GM12878 (cell line): ENCODE measurements around the gene ARF5. TPM values are rescaled to one million over a fixed set of nuclear protein-coding genes. Genes with fewer than 3 reads are reported as not detected.

Experiments
- CREB1 ChIP-seq: IDR thresholded peaks from 2 replicates; pipeline ENCODE4 v1.6.1; 2012; ENCODE audit warnings: low read depth, mild to moderate bottlenecking, inconsistent platforms
- CUX1 ChIP-seq: IDR thresholded peaks from 2 replicates; pipeline ENCODE4 v1.6.1; 2012; ENCODE audit warnings: improper control_type of control experiment, low read depth, low read length; ENCODE audit not compliant: insufficient replicate concordance
- ESRRA ChIP-seq: IDR thresholded peaks from 2 replicates; pipeline ENCODE4 v1.6.1; 2012; ENCODE audit warnings: mild to moderate bottlenecking, low read length, improper control_type of control experiment
- ETV6 ChIP-seq, 2 experiments: fragments of 450-650 bp in 1 of 2; IDR thresholded peaks in 1 of 2; conservative IDR thresholded peaks in 1 of 2; 2 replicates each; pipeline ENCODE4 v1.6.1; 2014; ENCODE audit warnings: antibody characterized with exemption in 1 of 2, borderline replicate concordance in 1 of 2, low read depth in 1 of 2, mild to moderate bottlenecking in 1 of 2, moderate library complexity in 1 of 2
- HDGF ChIP-seq: fragments of 450-650 bp; IDR thresholded peaks from 2 replicates; pipeline ENCODE4 v1.6.1; 2016; ENCODE audit warnings: antibody characterized with exemption
- JUNB ChIP-seq: IDR thresholded peaks from 2 replicates; pipeline ENCODE4 v1.6.1; 2016; ENCODE audit warnings: antibody characterized with exemption, mild to moderate bottlenecking
- KDM1A ChIP-seq: fragments of 200-600 bp; sonication (generic); IDR thresholded peaks from 2 replicates; pipeline ENCODE4 v1.6.1; 2016; ENCODE audit warnings: borderline replicate concordance
- MXI1 ChIP-seq: fragments of 150-350 bp; IDR thresholded peaks from 2 replicates; pipeline ENCODE4 v1.6.1; 2011; ENCODE audit warnings: low read depth, mild to moderate bottlenecking, inconsistent platforms, low read length, improper control_type of control experiment
- NBN ChIP-seq: fragments of 450-650 bp; IDR thresholded peaks from 2 replicates; pipeline ENCODE4 v1.6.1; 2016
- NR2F1 ChIP-seq: fragments of 450-650 bp; conservative IDR thresholded peaks from 2 replicates; pipeline ENCODE4 v1.6.1; 2017; ENCODE audit warnings: mild to moderate bottlenecking
- POLR2A ChIP-seq: IDR thresholded peaks from 2 replicates; pipeline ENCODE4 v1.6.1; 2011; ENCODE audit warnings: low read depth, mild to moderate bottlenecking, low read length
- RBBP5 ChIP-seq: fragments of 200-600 bp; sonication (generic); conservative IDR thresholded peaks from 2 replicates; pipeline ENCODE4 v1.6.1; 2016
- SKIL ChIP-seq: fragments of 450-650 bp; IDR thresholded peaks from 2 replicates; pipeline ENCODE4 v1.6.1; 2017; ENCODE audit warnings: mild to moderate bottlenecking, low read depth, inconsistent platforms; ENCODE audit not compliant: poor library complexity, severe bottlenecking
- SUPT20H ChIP-seq: IDR thresholded peaks from 2 replicates; pipeline ENCODE4 v1.6.1; 2011; ENCODE audit warnings: low read depth, mild to moderate bottlenecking, low read length, moderate library complexity, borderline replicate concordance; ENCODE audit not compliant: control insufficient read depth
- TCF12 ChIP-seq: IDR thresholded peaks from 2 replicates; pipeline ENCODE4 v1.6.1; 2011; ENCODE audit warnings: low read depth, mild to moderate bottlenecking, low read length
- USF2 ChIP-seq: IDR thresholded peaks from 2 replicates; pipeline ENCODE4 v1.6.1; 2011; ENCODE audit warnings: low read depth, low read length, improper control_type of control experiment, borderline replicate concordance
- ZBTB40 ChIP-seq: fragments of 450-650 bp; IDR thresholded peaks from 2 replicates; pipeline ENCODE4 v1.6.1; 2016; ENCODE audit warnings: mild to moderate bottlenecking, moderate library complexity, borderline replicate concordance
- ZNF24 ChIP-seq: fragments of 450-650 bp; IDR thresholded peaks from 2 replicates; pipeline ENCODE4 v1.6.1; 2017; ENCODE audit warnings: antibody characterized with exemption, mild to moderate bottlenecking
- polyA plus RNA-seq, 11 experiments: library from polyadenylated mRNA; depleted of rRNA in 4 of 11; unstranded in 6 of 11; stranded (reverse) in 5 of 11; fragments of >200 nt; fragmentation: Nextera tagmentation in 4 of 11; fragmentation: Illumina TruSeq in 1 of 11; extraction: Ambion mirVana in 4 of 11; extraction: Trizol in 1 of 11; gene quantifications; 1 replicate in 1 of 11; 2 replicates in 10 of 11; pipeline versions ENCODE4 v1.2.1 to v1.2.3, GENCODE V29; 2011 to 2016; ENCODE audit warnings: inconsistent platforms in 2 of 11, missing spikeins in 2 of 11, low read depth in 1 of 11
- total RNA-seq, 4 experiments: library from RNA; depleted of rRNA in 3 of 4; stranded (reverse); fragments of >200 nt in 3 of 4; fragmentation: Illumina TruSeq in 1 of 4; extraction: Trizol in 1 of 4; gene quantifications; 2 replicates each; pipeline versions ENCODE4 v1.2.1 to v1.2.3, GENCODE V29; 2013 to 2021

ARF5 gene
- total and polyA plus RNA-seq, 10 of the 15 experiments (the other 5 are each of a cell fraction or from before 2014, with no cell fraction given), result 11.0 to 210 (median 131) TPM

- TF ChIP-seq SKIL (no peak), POLR2A (peak; percentile 82), ETV6 (conservative IDR thresholded peaks at IDR 0.05 in 1 of 2, IDR thresholded peaks at IDR 0.05 in 1 of 2; ENCODE audit: borderline replicate concordance in 1 of 2, low read depth in 1 of 2) (no peak), USF2 (no peak), TCF12 (peak; percentile 33; the same call in 1 of the 2 replicates), ZNF24 (0 out of 2 replicates have a peak, but pooled peaks have one; percentile 36), KDM1A (no peak), CUX1 (no peak), RBBP5 (0 out of 2 replicates have a peak, but pooled peaks have one; percentile 49), ESRRA (no peak), ZBTB40 (no peak), NBN (0 out of 2 replicates have a peak, but pooled peaks have one; percentile 12), NR2F1 (peak; percentile 55), SUPT20H (no peak), CREB1 (peak; percentile 89), JUNB (no peak), HDGF (0 out of 2 replicates have a peak, but pooled peaks have one; percentile 44), MXI1 (no peak)
Measured at GRCh38 chr7:127588019-127588696, at the start of gene ARF5 (continued).
